PC-3 (cell line): Measurements from ENCODE around the gene BAAT.

Experiments used
- EZH2 ChIP-seq: fragments of 300-600 bp; sonication (generic); IDR thresholded peaks from one replicate; pipeline ENCODE4 v1.6.1; 2017; ENCODE audit warnings: antibody characterized with exemption, mild to moderate bottlenecking, low read length; ENCODE audit not compliant: unreplicated experiment
- TF ChIP-seq, protein P1 (sequence below): fragments of 300-600 bp; sonication (generic); conservative IDR thresholded peaks from 2 replicates; pipeline ENCODE4 v1.5.1; 2017; ENCODE audit warnings: antibody characterized with exemption, low read depth, mild to moderate bottlenecking, low read length

DNA sequence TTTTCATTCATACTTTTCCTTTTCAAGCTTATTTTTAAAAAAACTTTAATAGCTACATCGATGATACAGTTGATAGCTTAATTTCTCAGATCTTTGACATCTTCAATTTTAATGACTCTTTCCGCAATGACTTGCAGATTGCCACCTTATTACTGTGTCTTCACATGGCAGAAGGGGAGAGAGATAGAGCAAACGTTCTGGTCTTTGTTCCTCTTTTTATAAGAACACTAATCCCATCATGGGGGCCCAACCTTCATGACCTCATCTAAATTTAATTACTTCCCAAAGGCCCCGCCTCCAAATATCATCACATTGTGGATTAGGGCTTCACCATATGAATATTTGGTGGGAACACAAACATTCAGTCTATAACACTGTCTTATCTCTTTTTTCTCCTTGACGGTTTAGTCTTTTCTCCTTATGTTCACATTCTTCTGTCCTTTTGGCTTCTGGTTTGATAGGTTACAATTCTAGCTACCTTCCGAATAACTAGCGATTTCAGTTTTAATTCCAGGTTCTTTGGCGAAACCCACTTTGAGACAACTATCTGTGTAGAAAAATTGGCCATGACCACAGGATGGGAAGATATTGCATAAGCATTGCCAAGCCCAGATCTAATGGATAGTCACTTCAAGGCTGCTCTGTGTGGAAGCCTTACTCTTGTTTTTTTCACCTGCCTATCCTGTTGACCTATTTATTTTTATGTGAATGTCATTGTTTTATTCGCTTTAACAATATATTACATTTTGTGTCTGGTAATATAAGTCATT is 18.9 kb upstream of the BAAT start:
- TF ChIP-seq EZH2, result no peak
- TF ChIP-seq, protein P1, sequence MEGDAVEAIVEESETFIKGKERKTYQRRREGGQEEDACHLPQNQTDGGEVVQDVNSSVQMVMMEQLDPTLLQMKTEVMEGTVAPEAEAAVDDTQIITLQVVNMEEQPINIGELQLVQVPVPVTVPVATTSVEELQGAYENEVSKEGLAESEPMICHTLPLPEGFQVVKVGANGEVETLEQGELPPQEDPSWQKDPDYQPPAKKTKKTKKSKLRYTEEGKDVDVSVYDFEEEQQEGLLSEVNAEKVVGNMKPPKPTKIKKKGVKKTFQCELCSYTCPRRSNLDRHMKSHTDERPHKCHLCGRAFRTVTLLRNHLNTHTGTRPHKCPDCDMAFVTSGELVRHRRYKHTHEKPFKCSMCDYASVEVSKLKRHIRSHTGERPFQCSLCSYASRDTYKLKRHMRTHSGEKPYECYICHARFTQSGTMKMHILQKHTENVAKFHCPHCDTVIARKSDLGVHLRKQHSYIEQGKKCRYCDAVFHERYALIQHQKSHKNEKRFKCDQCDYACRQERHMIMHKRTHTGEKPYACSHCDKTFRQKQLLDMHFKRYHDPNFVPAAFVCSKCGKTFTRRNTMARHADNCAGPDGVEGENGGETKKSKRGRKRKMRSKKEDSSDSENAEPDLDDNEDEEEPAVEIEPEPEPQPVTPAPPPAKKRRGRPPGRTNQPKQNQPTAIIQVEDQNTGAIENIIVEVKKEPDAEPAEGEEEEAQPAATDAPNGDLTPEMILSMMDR, result no peak
